Panc1 (cell line): ENCODE measurements around the gene ZNF185.

Source experiments
- CTCF ChIP-seq: fragments of 450-650 bp; IDR thresholded peaks from 2 replicates; pipeline ENCODE4 v1.5.1; 2017; ENCODE audit warnings: mild to moderate bottlenecking
- POLR2AphosphoS5 ChIP-seq: IDR thresholded peaks from 2 replicates; pipeline ENCODE4 v1.6.1; 2012; ENCODE audit warnings: mild to moderate bottlenecking, low read depth, low read length, moderate library complexity

GRCh38 chrX:152912641-152913040, 14.8 kb downstream of the ZNF185 start:
- TF ChIP-seq CTCF = no peak
- no peak for TF ChIP-seq POLR2AphosphoS5
